ENCODE measurements around the gene CASP14.

- TF ChIP-seq CTCF (IDR thresholded peaks at IDR 0.05; ENCODE audit: low read length) (no peak), EZH2 (optimal IDR thresholded peaks at IDR 0.05; ENCODE audit: low read depth, low read length) (no peak)
Observed at GRCh38 chr19:15015946-15016542, 33.2 kb upstream of the CASP14 start.

Measured in MM.1S (cell line).